ENCODE results near the gene IGHMBP2. TPM values are rescaled to one million over a fixed set of nuclear protein-coding genes. Genes with fewer than 3 reads are reported as not detected.

IGHMBP2 gene
- total RNA-seq, 1 experiment from 2014 or later = 24.0 TPM

DNA sequence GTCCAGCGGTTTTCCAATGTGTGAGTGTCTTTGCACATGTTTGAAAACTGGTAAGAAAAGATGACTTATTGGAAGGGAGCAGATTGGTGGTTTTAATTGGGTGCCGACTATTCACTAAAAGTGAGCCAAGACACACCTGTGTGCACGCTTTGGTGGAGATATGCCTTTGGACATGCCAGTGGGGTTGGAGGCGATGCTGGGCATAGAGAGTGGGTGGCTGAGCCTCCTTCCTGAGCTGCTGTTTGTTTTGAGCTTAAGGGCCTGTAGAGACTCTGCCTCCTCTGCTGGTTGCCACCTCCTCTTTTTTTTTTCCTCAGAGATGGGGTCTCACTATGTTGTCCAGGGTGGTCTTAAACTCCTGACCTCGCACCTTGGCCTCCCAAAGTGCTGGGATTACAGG, 9.5 kb downstream of the IGHMBP2 start:
- no peak overlapping the region for H4K91ac ChIP-seq (ENCODE audit: insufficient read length, low read depth, low read length)
- H3K9me3 ChIP-seq (ENCODE audit: control insufficient read depth, low read depth, low read length) = no peaks in the 10 kb centered on the region
- H2BK20ac ChIP-seq (ENCODE audit: low read depth, low read length, poor library complexity, severe bottlenecking) = no peak overlapping the region
- H4K5ac ChIP-seq (ENCODE audit: insufficient read length, low read depth, low read length) = no peak overlapping the region
- no peak overlapping the region for H2BK15ac ChIP-seq (ENCODE audit: low read depth, low read length)
- H2BK5ac ChIP-seq (ENCODE audit: insufficient read length, low read length) = no peak overlapping the region
- Mint-ChIP-seq H3K27me3 (ENCODE audit: low read depth) (no peaks in the 10 kb centered on the region), H3K4me1 (no peaks in the 10 kb centered on the region), H3K36me3 (ENCODE audit: insufficient read depth in 1 of 3, low read depth in 3 of 3) (peaks cover 26 to 75% (median 74%) of the 10 kb centered on the region in 3 experiments; a peak in 6 of 7 replicates), H3K9me3 (no peaks in the 10 kb centered on the region), H3K27ac (no peak overlapping the region), H3K4me3 (no peak overlapping the region)
- H3K23me2 ChIP-seq (ENCODE audit: insufficient read length, low read depth, low read length, poor library complexity, severe bottlenecking) = no peaks in the 10 kb centered on the region
- H3K18ac ChIP-seq (ENCODE audit: insufficient read length, low read depth, low read length) = no peak overlapping the region
- H4K20me1 ChIP-seq (ENCODE audit: control insufficient read depth, insufficient read depth, insufficient read length) = no peaks in the 10 kb centered on the region
- no peaks in the 10 kb centered on the region for H3K4me1 ChIP-seq (ENCODE audit: insufficient read depth, low read length)
- no peak overlapping the region for H3K14ac ChIP-seq (ENCODE audit: insufficient read depth, low read length)
- no peaks in the 10 kb centered on the region for H3K79me2 ChIP-seq (ENCODE audit: insufficient read depth, low read length)
- no peak overlapping the region for H3K27ac ChIP-seq (ENCODE audit: insufficient read length, low read depth, low read length)
- no peak overlapping the region for H3K4ac ChIP-seq (ENCODE audit: low read depth, low read length)
- no peak overlapping the region for H2AK5ac ChIP-seq (ENCODE audit: insufficient read length, low read length)
- no peak overlapping the region for H3K56ac ChIP-seq (ENCODE audit: insufficient read length, low read depth, low read length)
- no peak overlapping the region for H3K23ac ChIP-seq (ENCODE audit: insufficient read length, low read depth, low read length)
- H3K27me3 ChIP-seq (ENCODE audit: insufficient read depth, low read length) = no peaks in the 10 kb centered on the region
- TF ChIP-seq, protein P1, sequence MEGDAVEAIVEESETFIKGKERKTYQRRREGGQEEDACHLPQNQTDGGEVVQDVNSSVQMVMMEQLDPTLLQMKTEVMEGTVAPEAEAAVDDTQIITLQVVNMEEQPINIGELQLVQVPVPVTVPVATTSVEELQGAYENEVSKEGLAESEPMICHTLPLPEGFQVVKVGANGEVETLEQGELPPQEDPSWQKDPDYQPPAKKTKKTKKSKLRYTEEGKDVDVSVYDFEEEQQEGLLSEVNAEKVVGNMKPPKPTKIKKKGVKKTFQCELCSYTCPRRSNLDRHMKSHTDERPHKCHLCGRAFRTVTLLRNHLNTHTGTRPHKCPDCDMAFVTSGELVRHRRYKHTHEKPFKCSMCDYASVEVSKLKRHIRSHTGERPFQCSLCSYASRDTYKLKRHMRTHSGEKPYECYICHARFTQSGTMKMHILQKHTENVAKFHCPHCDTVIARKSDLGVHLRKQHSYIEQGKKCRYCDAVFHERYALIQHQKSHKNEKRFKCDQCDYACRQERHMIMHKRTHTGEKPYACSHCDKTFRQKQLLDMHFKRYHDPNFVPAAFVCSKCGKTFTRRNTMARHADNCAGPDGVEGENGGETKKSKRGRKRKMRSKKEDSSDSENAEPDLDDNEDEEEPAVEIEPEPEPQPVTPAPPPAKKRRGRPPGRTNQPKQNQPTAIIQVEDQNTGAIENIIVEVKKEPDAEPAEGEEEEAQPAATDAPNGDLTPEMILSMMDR (conservative IDR thresholded peaks at IDR 0.05) = no peak
- no peak overlapping the region for H3K9ac ChIP-seq (ENCODE audit: extremely low read depth, insufficient read length, low read length)
- no peak overlapping the region for H4K8ac ChIP-seq (replicated peaks; ENCODE audit: insufficient read length, low read depth, low read length)
- WGBS (ENCODE audit: extremely low coverage, insufficient read length, low lambda C conversion rate) = no CpG with 5 or more reads among the region's 5 CpGs
- H2BK120ac ChIP-seq (ENCODE audit: low read depth, low read length, poor library complexity, severe bottlenecking) = no peak overlapping the region
- no peaks in the 10 kb centered on the region for H3K79me1 ChIP-seq (ENCODE audit: insufficient read depth, low read depth, low read length, poor library complexity, severe bottlenecking)
- H2BK12ac ChIP-seq (ENCODE audit: insufficient read length, low read depth, low read length) = no peak overlapping the region
- no peak for DNase-seq
- no peak overlapping the region for H3T11ph ChIP-seq (ENCODE audit: low read length)
- H2AFZ ChIP-seq (ENCODE audit: low read length) = no peak overlapping the region
- no peak overlapping the region for H3K4me2 ChIP-seq (ENCODE audit: insufficient read depth, insufficient read length, low read length)
